ENCODE results near the gene ASIC4. TPM values are rescaled to one million over a fixed set of nuclear protein-coding genes. Genes with fewer than 3 reads are reported as not detected.

Gene ASIC4
- total RNA-seq, 1 donor, result not detected

DNA sequence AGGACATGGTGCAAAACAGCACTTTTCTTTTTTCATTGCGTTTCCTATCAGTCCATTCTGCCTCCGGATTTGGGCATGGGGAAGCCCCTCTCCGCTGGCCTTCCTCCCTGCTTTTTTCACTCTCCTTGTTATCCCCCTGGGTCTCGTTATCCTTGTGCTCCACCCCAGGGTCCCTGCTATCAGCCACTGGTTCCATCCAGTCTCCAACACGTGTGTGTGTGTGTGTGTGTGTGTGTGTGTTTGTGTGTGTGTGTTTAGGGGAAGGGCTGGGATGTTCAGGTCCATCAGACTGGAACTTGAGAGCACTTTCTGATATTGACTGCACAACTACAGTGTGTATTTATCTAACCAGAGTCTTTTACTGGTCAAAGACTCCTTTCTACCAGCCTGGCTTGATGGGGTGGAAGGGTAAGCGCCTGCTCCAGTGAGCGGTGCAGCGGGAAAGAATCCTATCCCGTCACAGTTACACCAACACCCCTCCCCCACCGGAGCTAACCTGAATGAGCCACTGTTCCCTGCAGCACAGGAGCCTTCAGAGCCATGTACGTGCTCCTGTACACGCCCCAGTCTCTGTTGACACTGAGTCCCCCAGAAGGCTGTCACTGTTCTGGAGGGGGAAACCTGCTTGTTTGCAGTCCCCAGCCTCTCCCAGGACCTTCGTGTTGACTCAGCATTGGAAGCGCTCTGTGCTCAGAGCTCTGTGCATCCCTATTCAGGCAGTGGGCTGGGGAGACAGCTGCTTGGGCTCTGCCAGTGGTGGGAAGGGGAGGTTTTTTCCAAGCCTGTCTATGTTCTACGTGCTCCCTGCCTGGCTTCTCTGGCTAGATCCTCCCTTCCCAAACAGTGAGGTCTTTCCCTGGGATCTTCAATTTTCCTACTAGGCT, 62.5 kb downstream of the ASIC4 start:
- H3K27me3 ChIP-seq (ENCODE audit: insufficient read depth, low read length), result peaks cover 14% of the 10 kb centered on the region
- H3K9me3 ChIP-seq (ENCODE audit: low read depth, low read length), result no peaks in the 10 kb centered on the region
- peaks cover 9% of the 10 kb centered on the region for H3K4me1 ChIP-seq (ENCODE audit: insufficient read depth, low read length)
- H3K4me3 ChIP-seq (ENCODE audit: low read length), result no peak overlapping the region

DNA sequence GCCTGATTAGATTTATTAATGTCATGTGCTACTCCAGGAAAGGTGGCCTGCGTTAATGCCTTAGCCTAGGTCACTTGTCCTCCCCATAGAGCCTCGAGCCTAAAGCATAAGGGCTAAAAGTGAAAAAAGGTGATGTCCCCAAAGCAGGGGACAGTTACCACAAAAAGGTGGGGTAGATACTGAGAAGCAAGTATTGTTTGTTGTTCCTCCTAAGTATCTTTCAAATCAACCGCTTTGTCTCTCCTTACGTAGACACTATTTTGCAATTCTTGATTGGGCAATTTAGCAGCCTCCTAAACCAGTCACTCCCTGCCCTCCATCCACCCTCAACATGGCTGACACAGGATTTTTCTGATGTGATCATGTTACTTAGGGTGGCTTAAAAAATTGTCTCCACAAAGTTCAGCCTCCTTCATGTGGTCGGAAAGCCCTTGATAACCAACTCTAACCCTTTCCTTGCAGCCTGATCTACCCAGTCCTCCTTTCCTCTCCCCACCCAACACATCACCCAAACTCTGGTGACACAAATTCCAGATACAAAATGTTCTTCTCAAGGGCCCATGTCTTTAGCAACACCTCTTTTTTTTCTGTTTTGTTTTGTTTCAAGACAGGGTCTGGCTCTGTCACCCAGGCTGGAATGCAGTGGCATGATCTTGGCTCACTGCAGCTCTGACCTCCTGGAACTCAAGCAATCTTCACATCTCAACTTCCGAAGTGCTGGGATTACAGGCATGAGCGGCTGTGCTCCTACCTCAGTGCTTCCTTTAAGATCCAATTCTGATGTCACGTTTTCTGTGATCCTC, 64.7 kb downstream of the ASIC4 start:
- Histone ChIP-seq H3K9me3 (ENCODE audit: low read depth, low read length) (no peaks in the 10 kb centered on the region), H3K4me3 (ENCODE audit: low read length) (no peak overlapping the region), H3K4me1 (ENCODE audit: insufficient read depth, low read length) (peaks cover 9% of the 10 kb centered on the region), H3K27me3 (ENCODE audit: insufficient read depth, low read length) (no peaks in the 10 kb centered on the region)

DNA sequence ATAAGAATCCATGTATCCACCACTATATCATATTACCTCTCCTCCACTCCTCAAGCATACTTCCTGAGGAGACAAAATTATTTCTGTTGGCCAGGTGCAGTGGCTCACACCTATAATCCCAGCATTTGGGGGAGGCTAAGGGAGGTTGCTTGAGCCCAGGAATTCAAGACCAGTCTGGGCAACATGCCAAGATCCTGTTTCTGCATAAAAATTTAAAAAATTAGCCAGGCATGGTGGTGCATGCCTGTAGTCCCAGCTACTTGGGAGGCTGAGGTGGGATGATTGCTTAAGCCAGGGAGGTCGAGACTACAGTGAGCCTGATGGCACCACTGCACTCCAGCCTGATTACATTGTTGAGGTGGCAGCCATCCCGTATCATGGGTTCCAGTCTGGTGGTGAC, 67.1 kb downstream of the ASIC4 start:
- H3K4me1 ChIP-seq (ENCODE audit: insufficient read depth, low read length), result peaks cover 9% of the 10 kb centered on the region
- H3K4me3 ChIP-seq (ENCODE audit: low read length), result no peak overlapping the region
- H3K27me3 ChIP-seq (ENCODE audit: insufficient read depth, low read length), result no peaks in the 10 kb centered on the region
- no peaks in the 10 kb centered on the region for H3K9me3 ChIP-seq (ENCODE audit: low read depth, low read length)

Other genes starting within 250 kb of the ASIC4 start
- gene DNAJB2, start 235.1 kb upstream of the ASIC4 start, total RNA-seq, result 57.5 TPM
- 1.3 TPM for gene PTPRN, start 205.1 kb upstream of the ASIC4 start, total RNA-seq
- gene RESP18, start 181.7 kb upstream of the ASIC4 start, total RNA-seq, result not detected
- 24.9 TPM for gene DNPEP, start 126.6 kb upstream of the ASIC4 start, total RNA-seq
- gene DES, start 96.1 kb upstream of the ASIC4 start, total RNA-seq, result 1.3 TPM
- gene SPEG, start 79.6 kb upstream of the ASIC4 start, total RNA-seq, result 2.4 TPM
- gene GMPPA, start 15.6 kb upstream of the ASIC4 start, total RNA-seq, result 12.0 TPM
- gene CHPF, start 29.3 kb downstream of the ASIC4 start, total RNA-seq, result 2.7 TPM
- not detected for gene TMEM198, start 29.5 kb downstream of the ASIC4 start, total RNA-seq
- gene OBSL1, start 57.1 kb downstream of the ASIC4 start, total RNA-seq, result 0.52 TPM
- gene INHA, start 57.8 kb downstream of the ASIC4 start, total RNA-seq, result not detected
- 10.3 TPM for gene STK11IP, start 83.4 kb downstream of the ASIC4 start, total RNA-seq
- gene SLC4A3, start 113.1 kb downstream of the ASIC4 start, total RNA-seq, result 0.10 TPM

Data from mononuclear cell (primary cell).